GM12874 (cell line): ENCODE results near the gene EML1.

Experiments
- TF ChIP-seq, protein P1 (sequence below): IDR thresholded peaks from 2 replicates; pipeline ENCODE4 v1.5.1; 2011; ENCODE audit warnings: low read depth, mild to moderate bottlenecking, control low read depth, low read length, moderate library complexity; ENCODE audit not compliant: insufficient read depth

EML1 gene

DNA sequence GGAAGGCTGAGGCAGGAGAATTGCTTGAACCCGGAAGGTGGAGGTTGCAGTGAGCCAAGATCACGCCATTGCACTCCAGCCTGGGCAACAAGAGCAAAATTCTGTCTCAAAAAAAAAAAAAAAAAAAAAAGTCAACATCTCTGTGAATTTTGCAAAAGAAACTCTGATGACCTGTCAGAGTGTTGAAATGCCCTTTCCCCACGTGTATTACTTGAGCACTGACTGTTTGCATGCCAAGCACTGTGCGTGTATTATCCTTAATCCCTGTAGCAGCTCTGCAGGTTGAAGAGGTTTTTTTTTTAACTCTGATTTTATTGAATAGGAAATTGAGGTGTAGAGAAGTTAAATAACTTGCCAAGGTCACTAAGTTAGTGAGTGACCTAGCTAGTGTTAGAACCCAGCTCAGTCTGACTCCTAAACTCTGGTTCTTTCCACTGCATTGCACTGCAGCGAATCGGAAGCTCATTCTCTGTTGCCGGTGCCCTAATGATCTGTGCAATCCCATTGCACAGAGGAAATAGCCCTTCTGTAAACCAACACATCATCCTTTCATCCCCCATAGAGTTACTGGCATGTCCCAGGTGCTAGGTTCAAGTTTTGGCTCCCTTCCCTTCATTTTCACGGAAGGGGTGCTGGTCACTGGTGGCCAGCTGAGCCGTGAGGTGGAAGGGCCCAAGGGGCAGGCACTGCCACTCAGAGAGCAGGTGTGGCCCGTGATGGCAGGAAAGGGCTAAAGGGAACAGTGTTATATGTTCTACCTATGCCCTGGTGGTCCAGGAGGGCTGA is 122.3 kb downstream of the EML1 start:
- TF ChIP-seq, protein P1, sequence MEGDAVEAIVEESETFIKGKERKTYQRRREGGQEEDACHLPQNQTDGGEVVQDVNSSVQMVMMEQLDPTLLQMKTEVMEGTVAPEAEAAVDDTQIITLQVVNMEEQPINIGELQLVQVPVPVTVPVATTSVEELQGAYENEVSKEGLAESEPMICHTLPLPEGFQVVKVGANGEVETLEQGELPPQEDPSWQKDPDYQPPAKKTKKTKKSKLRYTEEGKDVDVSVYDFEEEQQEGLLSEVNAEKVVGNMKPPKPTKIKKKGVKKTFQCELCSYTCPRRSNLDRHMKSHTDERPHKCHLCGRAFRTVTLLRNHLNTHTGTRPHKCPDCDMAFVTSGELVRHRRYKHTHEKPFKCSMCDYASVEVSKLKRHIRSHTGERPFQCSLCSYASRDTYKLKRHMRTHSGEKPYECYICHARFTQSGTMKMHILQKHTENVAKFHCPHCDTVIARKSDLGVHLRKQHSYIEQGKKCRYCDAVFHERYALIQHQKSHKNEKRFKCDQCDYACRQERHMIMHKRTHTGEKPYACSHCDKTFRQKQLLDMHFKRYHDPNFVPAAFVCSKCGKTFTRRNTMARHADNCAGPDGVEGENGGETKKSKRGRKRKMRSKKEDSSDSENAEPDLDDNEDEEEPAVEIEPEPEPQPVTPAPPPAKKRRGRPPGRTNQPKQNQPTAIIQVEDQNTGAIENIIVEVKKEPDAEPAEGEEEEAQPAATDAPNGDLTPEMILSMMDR, result no peak

DNA sequence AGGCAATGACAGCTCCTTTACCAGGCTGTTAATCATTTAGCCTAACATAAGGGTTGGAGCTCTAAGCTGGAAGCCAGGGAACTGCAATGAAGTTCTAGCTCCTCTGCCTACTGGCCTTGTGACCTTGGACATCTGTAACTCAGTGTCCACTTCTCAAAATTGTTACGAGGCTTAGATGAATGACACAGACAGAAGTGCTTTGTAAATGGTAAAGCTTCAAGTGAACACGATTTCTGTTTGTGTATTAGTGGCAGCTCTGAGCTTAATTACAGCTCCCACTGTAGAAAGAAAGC is 122.8 kb downstream of the EML1 start:
- TF ChIP-seq, protein P1, result no peak

DNA sequence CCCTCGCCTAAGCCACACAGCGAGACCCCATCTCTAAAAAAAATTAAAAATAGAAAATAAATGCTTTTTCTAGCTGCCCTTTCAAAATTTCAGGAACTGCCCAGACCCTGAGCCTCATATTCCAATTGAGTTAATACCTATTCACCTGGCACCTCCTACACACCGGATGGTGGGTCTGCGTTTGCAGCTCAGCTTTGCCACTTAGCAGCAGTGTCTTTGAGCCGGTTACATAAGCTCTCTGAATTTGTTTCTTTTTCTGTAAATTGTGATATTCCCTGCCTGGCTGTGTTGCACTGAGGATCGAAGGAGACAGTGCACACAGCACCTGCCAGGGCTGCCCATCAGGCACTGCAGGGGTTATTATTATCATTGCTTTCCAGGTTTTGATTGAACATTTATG is 125.6 kb downstream of the EML1 start:
- TF ChIP-seq, protein P1, result no peak

DNA sequence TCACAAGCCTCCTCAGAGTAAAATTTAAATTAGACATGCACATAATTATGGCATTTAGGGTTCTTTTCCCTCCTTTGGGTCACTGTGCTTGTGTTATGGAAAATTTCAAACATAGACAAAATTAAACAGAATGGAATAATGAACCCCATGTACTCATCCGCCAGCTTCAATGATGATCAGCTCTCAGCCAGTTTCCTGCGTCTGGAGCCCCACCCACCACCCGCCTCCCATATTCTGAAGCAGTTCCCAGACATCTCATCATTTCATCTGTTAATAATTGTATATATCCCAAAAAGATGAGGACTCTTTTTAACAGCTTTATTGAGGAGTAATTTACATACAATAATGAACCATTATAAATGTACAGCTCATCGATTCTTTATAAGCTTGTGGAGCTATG is 128.2 kb downstream of the EML1 start:
- TF ChIP-seq, protein P1, result no peak

DNA sequence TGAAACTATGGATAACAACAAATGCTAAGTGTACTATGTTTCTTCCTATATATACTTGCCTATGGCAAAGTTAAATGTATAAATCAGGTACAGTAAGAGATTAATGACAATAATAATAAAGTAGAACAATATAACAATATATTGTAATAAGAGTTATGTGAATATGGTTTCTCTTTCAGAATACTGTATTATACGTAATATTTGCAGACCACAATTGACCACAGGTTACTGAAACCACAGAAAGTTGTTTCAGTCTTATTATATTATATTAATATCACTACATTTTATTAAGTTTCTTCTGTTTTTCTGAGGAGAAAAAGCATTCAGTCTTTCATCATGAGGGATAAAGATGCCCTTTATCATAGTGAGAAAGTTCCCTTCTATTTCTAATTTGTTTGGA is 131.2 kb downstream of the EML1 start:
- TF ChIP-seq, protein P1, result no peak

DNA sequence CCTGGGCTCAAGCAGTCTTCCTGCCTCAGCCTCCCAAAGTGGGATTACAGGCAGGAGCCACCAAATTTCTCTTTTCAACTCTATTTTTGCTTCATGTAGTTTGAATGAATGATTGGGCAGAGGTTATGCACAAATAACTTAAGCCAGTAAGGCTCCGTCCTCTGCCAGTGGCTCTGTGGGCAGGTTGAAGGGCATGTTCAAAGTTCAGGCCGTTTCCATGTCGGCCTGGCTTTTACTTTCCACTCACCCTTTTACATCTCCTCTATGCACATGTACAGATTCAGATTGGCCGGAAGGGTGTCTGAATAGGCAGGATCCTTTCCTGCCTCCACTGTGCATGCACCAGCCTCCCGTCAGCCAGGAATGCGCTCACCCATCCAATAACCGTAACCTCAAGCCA is 132.3 kb downstream of the EML1 start:
- TF ChIP-seq, protein P1, result no peak

DNA sequence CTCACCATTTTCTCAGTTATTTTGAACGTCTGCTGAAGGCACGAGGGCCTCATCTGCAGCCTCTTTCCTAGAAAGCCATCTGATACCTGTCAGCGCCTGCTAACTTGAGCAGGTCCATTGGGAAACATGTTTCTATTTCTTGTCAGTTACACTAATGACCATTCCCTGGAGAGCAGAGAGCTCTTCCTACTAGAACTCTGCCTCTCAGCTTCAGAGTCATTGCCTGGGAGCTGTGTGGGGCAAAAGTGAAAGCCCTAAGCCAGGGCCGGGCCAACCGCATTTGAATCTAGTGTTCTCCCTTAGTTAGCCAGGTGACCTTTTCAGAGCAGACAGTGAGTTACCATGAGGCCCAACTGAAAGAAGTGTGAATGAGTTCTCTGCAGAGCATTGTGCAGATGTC is 135.8 kb downstream of the EML1 start:
- TF ChIP-seq, protein P1, result no peak
